Activated CD4-positive, alpha-beta T cell treated with anti-CD3 and anti-CD28 coated beads, Interleukin-2, amount 50 U/mL, for 4 hours (primary cell): ENCODE measurements around the gene TMTC3.
"Not testable (repeated sequence)": the region's sequence is repeated elsewhere in the genome, so short reads cannot be mapped to it uniquely, and the experiment has no call there.

Experiments
- DNase-seq, 2 experiments: peaks; one replicate each; pipeline ENCODE4 v3.0.0-alpha.2; 2020

TMTC3 gene

DNA sequence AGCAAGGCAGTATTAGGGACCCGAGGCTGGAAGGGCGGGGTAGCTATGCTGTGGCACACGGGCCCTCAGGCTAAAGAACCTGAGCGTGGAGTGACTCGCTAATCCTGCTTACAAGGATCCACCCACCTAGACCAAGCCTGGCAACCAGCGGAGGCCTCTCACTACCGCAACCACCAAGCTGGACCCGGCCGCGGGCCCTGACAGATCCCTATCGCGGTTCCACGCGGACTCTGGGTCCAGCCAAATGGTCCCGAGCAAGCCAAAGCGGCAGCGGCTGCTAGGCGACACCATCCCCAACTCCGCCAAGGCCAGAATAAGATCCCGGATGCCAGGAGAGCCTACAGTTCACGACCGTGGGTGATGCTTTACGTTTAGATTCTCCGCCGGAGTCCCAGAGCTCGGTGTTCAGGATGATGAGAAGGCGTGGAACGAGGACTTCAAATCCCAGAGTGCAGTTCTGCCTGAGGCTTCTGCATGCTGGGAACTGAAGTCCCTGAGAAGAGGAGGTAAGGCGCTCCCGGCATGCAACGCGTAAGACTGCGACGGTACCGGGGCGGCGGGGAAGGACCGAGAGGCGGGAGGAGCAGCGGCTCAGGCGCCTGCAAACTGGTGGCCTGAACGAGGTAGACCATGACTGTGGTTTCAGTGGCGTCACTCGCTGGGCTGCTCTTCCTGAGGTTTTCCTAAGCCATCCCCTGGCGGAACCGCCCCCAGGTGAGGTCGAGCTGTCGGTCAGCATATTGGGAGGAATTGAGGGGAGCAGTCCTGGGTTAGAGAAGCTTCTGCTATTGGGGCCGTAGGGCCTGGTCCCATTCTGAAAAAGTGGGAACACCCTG lies at the start of gene TMTC3, which contains the start of gene CEP290:
TSS of gene TMTC3 (plus strand) at position 534 of the 836 bp plus-strand sequence. CDS start 6,009 bp downstream, outside the sequence.
TSS of gene CEP290 (minus strand) at position 315 of the 836 bp plus-strand sequence. CDS start 781 bp downstream, outside the sequence.
- peak; percentile 89 for DNase-seq

DNA sequence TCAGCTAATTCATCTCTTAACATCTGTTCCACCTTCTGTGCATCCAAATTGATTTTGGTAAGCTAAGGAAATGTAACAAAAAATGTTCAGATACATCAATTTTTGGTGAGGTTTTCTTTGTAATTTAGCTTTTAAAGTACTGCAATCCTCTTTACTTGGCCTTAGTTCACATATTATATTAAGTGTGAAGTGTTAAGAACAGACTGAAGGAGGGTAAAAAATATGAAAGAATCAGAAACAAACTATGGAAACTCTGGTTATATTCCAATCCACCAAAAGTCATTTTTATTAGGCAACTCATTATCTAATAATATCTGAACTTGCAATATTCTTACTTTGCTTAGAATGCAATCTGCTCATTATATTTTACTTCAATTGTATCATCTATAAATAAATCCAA lies 49.3 kb upstream of the TMTC3 start:
- DNase-seq = no peak

DNA sequence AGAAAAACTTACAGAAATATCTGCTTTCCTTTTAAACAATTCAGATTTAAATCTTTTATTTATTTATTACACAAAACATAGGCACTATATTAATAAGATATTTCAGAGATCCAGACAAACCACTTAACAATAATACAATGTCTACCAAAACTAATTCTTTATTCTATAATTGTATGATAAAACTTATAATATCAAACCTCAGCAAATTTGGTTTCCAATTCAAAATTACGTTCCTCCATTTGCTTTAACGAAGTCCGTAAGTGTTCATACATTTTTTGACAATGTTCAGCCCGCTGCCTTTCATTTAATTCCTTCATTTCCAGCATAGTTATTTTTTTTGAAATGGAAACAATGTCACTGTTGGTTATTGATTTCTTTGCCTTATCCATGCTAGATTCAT lies 48.5 kb upstream of the TMTC3 start:
- no peak for DNase-seq

DNA sequence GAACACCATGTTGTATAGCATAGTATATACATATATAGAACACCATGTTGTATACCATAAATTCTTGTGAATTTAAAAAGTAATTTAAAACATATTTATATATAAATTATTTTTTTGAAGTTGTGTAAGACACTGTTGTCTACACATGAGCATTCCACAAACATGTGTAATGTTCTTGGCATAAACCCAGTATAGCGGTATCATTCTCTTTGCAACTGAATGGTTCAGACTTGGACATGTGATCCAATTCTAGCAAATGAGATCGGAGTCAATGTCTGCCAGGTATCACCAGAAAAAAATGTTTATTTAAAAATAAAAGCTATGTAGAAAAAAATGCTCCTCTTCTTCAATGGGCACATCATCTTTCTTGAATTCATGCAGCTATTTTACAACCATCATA lies 34.1 kb upstream of the TMTC3 start:
- no peak for DNase-seq

DNA sequence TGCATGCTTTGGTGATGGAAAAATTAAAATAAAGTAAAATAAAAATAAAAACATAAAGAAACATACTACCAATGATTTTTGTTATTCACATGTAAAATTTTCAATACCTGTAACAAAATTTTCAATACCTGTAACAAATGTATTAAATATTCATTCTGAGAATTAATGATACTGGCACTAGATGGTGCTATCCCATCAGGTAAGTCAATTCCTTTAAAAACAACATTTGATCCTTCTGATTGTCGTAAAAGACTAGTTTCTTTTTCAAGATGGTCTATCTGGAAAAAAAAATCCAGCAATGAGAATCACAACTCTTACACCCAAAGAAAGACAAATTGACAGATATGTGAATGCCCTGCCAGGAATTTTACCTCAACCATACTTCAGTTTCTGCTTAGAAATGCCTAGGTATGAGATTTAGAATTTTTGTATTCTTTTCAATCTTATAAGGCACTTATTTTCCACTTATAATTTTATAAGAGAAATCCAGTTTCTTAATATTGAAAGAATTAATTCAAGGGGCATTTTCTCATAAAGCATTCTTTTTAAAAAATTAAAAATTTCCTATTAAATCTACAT lies 30.9 kb upstream of the TMTC3 start:
- DNase-seq = no peak

DNA sequence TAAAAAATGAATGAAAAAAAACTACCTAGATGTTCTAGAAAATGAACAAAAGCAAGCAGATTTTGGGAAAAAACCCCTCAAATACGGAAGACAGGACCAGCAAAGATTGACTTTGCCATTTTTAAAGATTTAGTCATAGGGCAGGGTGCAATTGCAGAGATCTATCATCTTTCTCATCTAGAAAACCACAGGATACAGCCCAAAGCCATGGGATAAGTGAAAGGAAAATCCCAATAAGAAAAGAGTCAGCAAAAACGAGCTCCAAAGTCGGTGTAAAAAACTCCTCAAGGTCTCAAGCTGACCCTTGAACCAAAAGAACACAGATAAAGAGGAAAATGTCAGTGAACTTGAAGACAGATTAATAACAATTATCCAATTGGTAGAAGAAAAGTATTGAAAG lies 28.2 kb upstream of the TMTC3 start:
- DNase-seq = no peak

DNA sequence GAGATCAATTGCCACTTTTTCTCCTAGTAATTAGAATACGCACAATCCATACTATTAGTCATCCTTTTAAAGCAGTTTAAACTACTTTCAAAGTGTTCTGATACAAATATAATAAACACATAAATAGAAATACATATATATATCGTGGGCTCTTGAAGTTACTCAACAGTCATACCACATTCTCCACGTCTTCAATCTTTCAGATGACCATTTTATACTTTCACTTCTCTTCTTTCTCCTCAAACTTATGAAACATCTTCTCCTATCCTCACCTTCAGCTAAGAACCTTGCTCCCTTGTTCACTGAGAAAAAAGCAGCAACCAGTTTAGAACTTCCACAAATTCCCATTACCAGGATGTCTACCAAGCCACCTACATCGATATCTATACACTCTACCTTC lies 19.4 kb upstream of the TMTC3 start:
- no peak for DNase-seq

DNA sequence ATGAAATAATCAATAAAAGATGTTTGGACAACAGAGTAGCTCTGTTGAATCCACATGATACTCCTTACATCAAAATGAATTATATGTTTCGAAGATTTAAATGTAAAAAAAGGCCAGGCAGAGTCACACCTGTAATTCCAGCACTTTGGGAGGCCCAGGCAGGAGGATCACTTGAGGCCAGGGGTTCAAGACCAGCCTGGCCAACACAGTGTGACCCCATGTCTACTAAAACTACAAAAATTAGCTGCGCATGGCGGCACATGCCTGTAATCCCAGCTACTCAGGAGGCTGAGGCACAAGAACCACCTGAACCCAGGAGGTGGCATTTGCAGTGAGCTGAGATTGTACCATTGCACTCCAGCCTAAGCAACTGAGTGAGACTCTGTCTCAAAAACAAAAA lies 15.0 kb upstream of the TMTC3 start:
- DNase-seq = no peak

DNA sequence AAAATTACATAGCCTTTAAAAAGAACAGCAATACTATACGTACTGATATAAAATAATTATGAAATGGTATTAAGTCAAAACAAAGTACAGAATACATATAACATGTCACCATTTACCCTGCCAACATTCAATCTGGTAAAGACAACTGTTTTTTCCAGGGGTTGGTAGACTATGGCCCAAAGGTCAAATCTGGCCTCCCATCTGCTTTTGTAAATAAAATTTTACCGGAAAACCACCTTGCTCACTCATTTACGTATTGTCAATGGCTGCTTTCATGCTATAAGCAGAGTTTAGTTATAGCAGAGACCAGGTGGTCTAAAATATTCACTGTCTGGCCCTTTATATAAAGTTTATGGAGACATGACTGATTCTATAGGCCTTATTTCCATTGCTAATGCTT lies 14.3 kb upstream of the TMTC3 start:
- no peak for DNase-seq

DNA sequence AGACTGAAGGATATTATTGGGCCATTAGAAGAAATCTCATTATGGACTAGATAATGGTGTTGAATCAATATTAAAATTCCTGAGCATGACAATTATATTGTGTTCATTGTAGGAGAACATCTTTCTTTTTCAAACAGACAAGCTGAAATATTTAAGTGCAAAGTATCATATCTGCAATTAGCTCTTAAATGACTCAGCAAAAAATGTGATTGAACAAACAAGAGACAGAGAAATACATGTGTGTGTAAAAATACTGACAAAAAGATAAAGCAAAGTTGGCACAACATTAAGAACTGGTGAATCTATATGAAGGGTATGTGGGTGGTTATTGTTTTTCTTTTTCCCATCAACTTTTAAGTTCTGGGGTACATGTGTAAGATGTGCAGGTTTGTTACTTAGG lies 9.7 kb upstream of the TMTC3 start:
- DNase-seq = no peak

DNA sequence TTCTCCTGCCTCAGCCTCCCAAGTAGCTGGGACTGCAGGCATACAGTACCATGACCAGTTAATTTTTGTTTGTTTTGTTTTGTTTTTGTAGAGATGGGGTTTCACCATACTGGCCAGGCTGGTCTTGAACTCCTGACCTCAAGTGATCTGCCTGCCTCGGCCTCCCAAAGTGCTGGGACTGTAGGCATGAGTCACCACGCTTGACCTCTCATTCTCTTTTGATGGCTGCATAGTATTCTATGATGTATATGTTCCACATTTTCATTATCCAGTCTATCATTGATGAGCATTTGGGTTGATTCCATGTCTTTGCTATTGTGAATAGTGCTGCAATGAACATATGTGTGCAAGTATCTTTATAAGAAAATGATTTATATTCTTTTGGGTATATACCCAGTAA lies 8.9 kb upstream of the TMTC3 start:
- DNase-seq = not testable (repeated sequence)

DNA sequence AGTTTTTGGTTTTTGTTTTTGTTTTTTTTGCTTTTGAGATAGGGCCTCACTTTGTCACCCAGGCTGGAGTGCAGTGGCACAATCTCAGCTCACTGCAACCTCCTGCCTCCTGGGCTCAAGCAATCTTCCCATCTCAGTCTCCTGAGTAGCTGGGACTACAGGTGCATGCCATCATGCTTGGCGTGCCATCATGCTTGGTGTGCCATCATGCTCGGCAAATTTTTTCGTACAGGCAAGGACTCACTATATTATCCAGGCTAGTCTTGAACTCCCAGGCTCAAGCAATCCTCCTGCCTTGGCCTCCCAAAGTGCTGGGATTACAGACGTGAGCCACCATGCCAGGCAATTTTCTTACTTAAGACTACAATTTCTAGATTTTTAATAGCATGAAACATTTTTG lies 2.4 kb upstream of the TMTC3 start:
- DNase-seq = not testable (repeated sequence)

DNA sequence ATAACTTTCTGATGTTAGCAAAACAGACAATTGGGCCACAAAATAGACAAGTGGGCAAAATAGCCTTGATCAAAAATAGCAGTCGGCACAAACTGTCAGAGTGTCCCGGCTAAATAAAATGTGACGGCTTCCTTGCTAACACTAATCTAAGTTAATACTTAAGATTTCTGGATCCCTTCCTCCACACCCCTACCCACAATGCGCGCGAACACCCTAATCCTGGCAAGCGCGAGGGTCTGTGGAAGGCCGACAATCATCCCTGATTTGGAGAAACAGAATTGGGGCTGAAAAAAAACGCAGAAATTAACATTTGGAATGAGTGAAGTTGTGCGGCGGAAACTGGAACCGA lies 708 bp upstream of the TMTC3 start:
- DNase-seq = no peak

DNA sequence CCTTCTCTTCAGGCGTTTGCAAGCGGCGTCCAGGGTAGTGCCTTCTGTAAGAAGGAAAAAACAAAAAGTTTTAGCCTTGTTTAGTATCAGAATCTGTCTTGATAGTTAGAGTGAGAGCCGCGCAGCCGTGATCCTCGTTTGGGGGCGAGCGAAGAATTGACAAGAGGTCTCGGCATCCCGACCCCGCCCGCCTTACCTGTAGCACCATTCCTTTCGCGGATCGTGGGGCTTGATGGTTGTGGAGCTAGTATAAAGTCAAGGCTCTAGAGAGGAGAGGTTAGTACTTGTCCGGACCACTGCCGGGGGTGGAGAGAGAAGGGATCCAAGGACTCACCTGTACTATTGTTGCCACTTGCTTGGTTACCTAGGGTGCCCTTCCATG lies 494 bp downstream of the TMTC3 start:
- DNase-seq = peak; percentile 6 to 7

DNA sequence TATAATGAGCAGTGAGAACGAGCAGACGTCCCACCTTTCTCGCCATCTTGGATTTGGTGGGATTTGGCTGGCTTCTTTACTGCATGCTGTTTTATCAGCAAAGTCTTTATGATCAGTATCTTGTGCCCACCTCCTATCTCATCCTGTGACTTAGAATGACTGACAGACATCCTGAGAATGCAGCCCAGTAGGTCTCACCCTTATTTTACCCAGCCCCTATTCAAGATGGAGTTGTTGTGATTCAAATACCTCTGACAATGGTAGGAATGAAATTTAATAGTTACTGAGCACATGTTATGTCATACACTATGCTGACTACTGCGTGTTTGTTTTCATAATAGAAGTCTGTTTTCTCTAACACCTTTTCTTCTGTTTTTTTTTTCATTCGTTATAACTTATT lies 1.9 kb downstream of the TMTC3 start:
- no peak for DNase-seq

DNA sequence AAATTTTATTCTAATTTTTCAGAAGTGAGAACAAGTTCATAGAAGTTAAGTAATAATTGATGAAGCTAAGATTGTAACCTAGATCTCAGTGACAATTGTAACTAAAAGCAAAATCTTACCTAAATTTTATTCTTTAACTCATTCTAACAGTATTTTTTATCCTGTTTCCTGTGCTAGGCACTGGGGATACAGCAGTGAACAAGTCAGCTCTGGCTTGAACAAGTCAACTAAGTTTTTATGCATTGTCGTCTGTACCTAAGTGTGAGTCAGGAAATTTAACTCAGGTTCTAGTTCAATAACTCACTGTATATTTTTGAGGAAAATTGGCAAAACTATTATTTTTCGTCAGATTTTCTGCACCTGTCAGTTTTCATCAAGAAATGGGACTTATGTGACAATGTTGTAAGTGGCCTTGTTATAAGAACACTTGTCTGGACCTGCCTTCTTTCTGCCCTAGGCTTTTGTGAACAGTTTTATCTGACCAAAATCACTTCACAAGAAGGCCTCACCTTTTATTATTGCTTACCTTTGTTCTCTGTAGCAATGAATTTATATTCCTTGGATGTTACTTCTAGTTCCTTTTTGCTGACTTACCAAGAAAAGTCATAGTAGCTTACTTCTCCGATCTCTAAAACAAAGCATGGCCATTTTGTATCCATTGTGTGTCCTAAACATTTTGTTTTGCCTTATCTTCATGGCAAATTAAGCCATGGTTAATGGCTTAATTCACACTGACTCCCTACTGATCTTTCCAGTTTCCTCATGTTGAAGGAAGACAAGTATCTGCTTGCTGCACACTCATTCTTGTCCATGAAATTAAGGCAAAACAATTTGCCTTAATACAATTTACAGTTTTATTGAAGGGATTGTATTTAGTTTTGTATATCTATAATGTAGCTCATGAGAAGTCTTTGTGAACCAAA lies 2.7 kb downstream of the TMTC3 start:
- no peak for DNase-seq

DNA sequence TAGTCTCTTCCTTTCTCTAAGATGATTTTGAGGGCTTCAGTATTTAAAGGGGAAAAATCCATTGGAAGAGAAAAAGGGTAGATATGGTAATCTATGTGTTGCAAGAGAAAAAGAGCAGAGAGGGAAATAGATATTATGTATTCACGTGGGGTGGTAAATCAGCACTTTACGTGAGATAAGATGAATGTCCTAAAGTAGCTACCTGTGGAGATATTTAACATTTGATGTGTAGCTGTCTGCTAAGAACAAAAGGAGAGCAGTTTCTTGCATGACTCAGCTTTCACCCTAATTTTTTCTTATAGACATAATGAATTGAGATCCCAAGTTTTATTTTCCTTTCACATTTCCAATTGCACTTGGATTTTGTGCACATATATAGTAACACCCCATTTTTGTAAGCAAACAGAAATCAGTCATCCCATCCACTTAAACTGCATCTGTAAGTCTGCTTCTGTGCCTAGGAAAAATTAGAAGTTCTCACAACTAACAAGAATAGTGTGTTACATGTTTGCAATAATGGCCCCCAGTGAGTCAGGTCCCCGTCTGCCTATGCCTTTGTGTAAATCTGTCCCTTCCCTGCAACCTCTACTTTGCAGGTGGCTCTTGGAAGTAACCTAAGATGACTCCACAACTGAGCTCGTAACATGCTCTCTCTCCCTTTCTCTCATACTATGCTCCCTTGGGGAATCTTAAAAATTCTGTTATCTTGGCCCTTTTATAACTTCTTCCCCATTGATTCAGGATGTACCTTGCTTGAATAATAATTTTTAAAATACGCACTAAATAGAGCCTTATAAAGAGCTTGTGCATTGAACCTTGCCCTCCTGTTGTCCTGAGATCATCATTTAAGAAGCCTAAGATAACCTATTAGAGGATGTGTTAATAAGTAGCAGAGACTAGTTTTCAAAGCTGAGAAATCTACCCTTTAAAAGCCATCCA lies 3.7 kb downstream of the TMTC3 start:
- DNase-seq = no peak

DNA sequence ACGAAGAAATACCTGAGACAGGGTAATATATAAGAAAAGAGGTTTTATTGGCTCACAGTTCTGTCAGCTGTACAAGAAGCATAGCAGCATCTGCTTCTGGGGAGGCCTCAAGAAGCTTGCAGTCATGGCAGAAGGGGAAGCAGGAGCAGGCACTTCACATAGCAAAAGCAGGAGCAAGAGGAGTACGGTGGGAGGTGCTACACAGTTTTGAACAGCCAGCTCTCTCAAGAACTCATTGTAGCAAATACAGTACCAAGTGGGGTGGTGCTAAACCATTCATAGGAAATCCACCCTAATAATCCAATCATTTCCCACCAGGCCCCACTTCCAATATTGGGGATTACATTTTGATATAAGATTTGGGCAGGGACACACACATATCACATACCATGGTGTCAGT lies 8.0 kb downstream of the TMTC3 start:
- DNase-seq = no peak

DNA sequence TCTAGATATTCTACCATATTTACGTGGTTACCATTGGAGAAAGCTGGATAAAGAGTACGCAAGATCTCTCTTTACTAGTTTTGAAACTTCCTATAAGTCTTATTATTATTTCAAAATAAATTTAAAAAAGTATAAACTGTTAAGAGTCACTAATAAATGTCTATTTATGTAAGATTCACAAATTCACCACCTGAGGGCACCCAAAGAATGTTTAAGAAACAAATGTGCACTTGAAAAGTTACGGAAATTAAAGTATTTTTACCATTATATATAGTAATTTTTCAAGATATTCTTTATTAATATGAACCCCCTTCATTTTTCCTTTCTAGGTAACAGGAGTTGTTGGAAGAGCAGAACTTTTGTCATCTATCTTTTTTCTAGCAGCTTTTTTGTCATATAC lies 11.9 kb downstream of the TMTC3 start:
- DNase-seq = no peak

DNA sequence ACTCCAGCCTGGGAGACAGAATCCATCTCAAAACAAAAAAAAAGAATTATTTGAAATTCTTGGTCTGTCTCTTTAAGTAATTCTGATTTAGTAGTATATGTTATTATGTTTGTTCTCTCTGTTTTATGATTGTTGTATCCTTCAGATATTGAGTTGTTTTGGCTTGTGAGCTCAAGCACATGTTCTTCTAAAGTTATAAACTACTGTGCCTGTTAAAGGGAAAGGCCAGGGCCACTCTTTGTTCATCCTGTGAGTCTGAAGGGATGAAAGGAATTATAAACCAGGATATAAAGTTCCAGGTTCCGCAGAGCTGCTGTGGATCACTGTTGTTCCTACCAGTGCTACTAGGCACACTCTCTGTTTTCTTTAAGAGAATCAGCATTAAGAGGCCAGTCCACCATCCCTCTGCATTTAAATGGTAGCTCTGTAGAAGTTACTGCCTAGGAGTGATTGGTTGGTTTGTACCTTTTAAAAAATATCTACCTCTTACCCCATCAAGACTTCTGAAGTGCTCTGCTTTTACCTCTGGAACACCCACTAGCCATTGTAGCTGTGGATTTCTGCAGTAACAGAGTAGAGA lies 14.1 kb downstream of the TMTC3 start:
- no peak for DNase-seq

DNA sequence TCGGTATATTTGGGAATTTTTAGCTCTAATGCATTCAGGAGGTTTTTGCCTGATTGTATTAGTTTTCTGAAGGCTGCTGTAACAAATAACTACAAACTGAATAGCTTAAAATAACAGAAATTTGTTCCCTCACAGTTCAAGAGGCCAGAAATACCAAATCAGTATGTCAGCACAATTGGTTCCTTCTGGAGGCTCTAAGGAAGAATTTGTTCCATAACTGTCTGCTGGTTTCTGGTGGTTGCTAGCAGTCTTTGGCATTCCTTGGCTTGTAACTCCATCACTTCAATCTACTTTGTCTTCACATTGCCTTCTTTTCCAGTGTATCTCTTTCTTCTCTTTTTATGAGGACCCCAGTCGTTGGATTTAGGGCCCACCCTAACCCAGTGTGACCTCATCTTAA lies 21.3 kb downstream of the TMTC3 start:
- no peak for DNase-seq

DNA sequence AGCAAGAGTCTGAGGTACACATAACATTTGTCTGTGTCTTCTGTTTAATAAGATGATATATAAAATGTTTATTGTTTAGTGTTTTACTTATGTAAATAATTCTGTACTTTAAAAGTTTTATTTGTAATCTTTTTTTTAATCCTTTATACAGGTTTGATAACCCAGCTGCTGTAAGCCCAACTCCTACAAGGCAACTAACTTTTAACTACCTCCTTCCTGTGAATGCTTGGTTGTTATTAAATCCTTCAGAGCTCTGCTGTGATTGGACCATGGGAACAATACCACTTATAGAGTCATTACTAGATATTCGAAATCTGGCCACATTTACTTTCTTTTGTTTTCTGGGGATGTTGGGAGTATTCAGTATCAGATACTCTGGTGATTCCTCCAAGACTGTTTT lies 24.1 kb downstream of the TMTC3 start:
- no peak for DNase-seq
